HL-60 (cell line): Measurements from ENCODE around the gene MAD1L1.
"Not testable (repeated sequence)": the region's sequence is repeated elsewhere in the genome, so short reads cannot be mapped to it uniquely, and the experiment has no call there.

ENCODE experiments used
- POLR2AphosphoS5 ChIP-seq: IDR thresholded peaks from 2 replicates; pipeline ENCODE4 v1.6.1; 2012; ENCODE audit warnings: low read depth
- SPI1 ChIP-seq: IDR thresholded peaks from 2 replicates; pipeline ENCODE4 v1.6.1; 2012; ENCODE audit warnings: low read depth, mild to moderate bottlenecking, borderline replicate concordance
- TF ChIP-seq, protein P1 (sequence below): IDR thresholded peaks from one replicate; pipeline ENCODE4 v1.5.1; 2011; ENCODE audit warnings: low read length, control low read depth, inconsistent platforms; ENCODE audit not compliant: insufficient read depth

DNA sequence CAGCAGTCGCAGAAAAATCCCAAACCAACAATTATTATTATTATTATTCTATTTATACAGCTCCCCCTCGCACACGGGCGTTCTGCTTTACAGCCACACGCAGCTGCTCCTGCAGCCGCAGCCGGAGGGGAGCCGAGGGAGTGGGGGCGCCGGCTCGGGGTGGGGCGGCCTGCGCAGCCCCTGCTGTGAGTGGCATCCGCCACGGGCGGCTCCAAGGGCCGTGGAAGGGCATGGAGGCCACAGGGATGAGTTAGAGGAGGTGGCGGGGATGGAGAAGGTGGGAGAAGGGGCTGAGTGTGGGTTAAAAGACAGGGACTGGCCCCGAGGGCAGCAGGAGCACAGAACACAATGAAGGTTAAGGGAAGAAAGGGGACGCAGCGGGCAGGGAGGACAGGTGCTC lies 405.8 kb downstream of the MAD1L1 start:
- TF ChIP-seq, protein P1, sequence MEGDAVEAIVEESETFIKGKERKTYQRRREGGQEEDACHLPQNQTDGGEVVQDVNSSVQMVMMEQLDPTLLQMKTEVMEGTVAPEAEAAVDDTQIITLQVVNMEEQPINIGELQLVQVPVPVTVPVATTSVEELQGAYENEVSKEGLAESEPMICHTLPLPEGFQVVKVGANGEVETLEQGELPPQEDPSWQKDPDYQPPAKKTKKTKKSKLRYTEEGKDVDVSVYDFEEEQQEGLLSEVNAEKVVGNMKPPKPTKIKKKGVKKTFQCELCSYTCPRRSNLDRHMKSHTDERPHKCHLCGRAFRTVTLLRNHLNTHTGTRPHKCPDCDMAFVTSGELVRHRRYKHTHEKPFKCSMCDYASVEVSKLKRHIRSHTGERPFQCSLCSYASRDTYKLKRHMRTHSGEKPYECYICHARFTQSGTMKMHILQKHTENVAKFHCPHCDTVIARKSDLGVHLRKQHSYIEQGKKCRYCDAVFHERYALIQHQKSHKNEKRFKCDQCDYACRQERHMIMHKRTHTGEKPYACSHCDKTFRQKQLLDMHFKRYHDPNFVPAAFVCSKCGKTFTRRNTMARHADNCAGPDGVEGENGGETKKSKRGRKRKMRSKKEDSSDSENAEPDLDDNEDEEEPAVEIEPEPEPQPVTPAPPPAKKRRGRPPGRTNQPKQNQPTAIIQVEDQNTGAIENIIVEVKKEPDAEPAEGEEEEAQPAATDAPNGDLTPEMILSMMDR, result not testable (repeated sequence)
- not testable (repeated sequence) for TF ChIP-seq POLR2AphosphoS5, SPI1
